Lung (tissue), 12 donors: ENCODE measurements around the gene PCDHA6. TPM values are rescaled to one million over a fixed set of nuclear protein-coding genes. Genes with fewer than 3 reads are reported as not detected.
A peak's percentile ranks its signal among the peaks of the same experiment; 100 is the strongest.
"Not testable (repeated sequence)": the region's sequence is repeated elsewhere in the genome, so short reads cannot be mapped to it uniquely, and the experiment has no call there.

Experiments
- ATAC-seq: fragments of 200-7000 bp; cut with Tn5 transposase; one replicate; pipeline ENCODE4 v1.9.1; 2020; ENCODE audit warnings: moderate number of reproducible peaks; ENCODE audit not compliant: insufficient read depth, low FRiP score
- DNase-seq, 3 donors: peaks; one replicate each; pipeline ENCODE4 v3.0.0-alpha.2; 2013 to 2017
- H3K27ac ChIP-seq, 2 donors: one replicate each; pipeline ENCODE4 v1.5.1; 2013; ENCODE audit warnings: mild to moderate bottlenecking in 2 of 2, moderate library complexity in 2 of 2, control low read depth in 1 of 2, inconsistent platforms in 1 of 2, low read depth in 1 of 2, low read length in 1 of 2
- H3K27me3 ChIP-seq, 3 donors: one replicate each; pipeline ENCODE4 v1.5.1; 2013; ENCODE audit warnings: low read length in 2 of 3; ENCODE audit not compliant: control insufficient read depth in 3 of 3, insufficient read depth in 3 of 3
- H3K36me3 ChIP-seq, 4 donors: one replicate each; pipeline ENCODE4 v1.5.1; 2013; ENCODE audit warnings: low read length in 4 of 4, mild to moderate bottlenecking in 1 of 4, moderate library complexity in 1 of 4; ENCODE audit not compliant: control insufficient read depth in 4 of 4, insufficient read depth in 4 of 4
- H3K4me1 ChIP-seq, 5 donors: one replicate each; pipeline ENCODE4 v1.5.1; 2013; ENCODE audit warnings: low read length in 5 of 5, mild to moderate bottlenecking in 2 of 5, moderate library complexity in 1 of 5; ENCODE audit not compliant: control insufficient read depth in 5 of 5, insufficient read depth in 5 of 5
- H3K4me3 ChIP-seq: one replicate; pipeline ENCODE4 v1.5.1; 2013; ENCODE audit warnings: mild to moderate bottlenecking, control low read depth, moderate library complexity
- H3K9ac ChIP-seq, 2 donors: one replicate each; pipeline ENCODE4 v1.5.1; 2013; ENCODE audit warnings: low read length in 2 of 2, control low read depth in 1 of 2; ENCODE audit not compliant: insufficient read depth in 1 of 2
- H3K9me3 ChIP-seq, 4 donors: one replicate each; pipeline ENCODE4 v1.5.1; 2013; ENCODE audit warnings: low read length in 3 of 4, mild to moderate bottlenecking in 1 of 4, moderate library complexity in 1 of 4; ENCODE audit not compliant: control insufficient read depth in 4 of 4, insufficient read depth in 3 of 4
- CTCF ChIP-seq: IDR thresholded peaks from 2 replicates; pipeline ENCODE4 v1.5.1; 2012; ENCODE audit warnings: mild to moderate bottlenecking; ENCODE audit errors: control extremely low read depth, extremely low read depth
- WGBS, 2 donors: extraction: QIAGEN DNeasy Blood & Tissue Kit; methylation state at CpG; one replicate each; pipeline ENCODE4 v1.1.7; 2013; 5-methylcytosine and 5-hydroxymethylcytosine counted together
- polyA plus RNA-seq, 2 donors: library from polyadenylated mRNA; stranded (reverse); fragments of 200-250 nt; gene quantifications; one replicate each; pipeline ENCODE4 v1.2.1, GENCODE V29; 2013
- total RNA-seq, 2 donors: library from RNA; depleted of rRNA in 1 of 2; stranded (reverse); fragments of >200 nt in 1 of 2; gene quantifications; one replicate each; pipeline ENCODE4 v1.2.1, GENCODE V29; 2014 to 2021
- donor health status: control.
- donor health status: control.
- donor health status: Bipolar disorder and iron deficiency.
- donor health status: healthy.
- donor health status: DM: yes; HTN: yes; CAD: no.

The PCDHA6 gene
- total and polyA plus RNA-seq, 4 donors = 0.11 to 0.92 (median 0.35) TPM

- Histone ChIP-seq H3K9me3 (peaks cover 0 to 26% (median 3%) of the 10 kb centered on the region in 4 donors), H3K4me3 (no peak overlapping the region), H3K36me3 (no peaks in the 10 kb centered on the region), H3K4me1 (peaks cover 0 to 1% (median 0%) of the 10 kb centered on the region in 5 donors), H3K27me3 (peaks cover 0 to 6% (median 0%) of the 10 kb centered on the region in 3 donors), H3K9ac (no peak overlapping the region), H3K27ac (no peak overlapping the region)
- DNase-seq (no peak), ATAC-seq (no peak)
- WGBS, 2 donors = 55 to 62% methylated on average over 5 of the region's 5 CpGs
- no peak for TF ChIP-seq CTCF
Measured at GRCh38 chr5:140869555-140869886, 41.8 kb downstream of the PCDHA6 start.

- ATAC-seq (no peak), DNase-seq (no peak)
- H3K36me3 ChIP-seq = no peaks in the 10 kb centered on the region
- WGBS, 2 donors = 46 to 52% methylated on average over 112 to 114 of the region's 114 CpGs
- H3K9ac ChIP-seq = no peak overlapping the region
- H3K4me1 ChIP-seq = peaks cover 0 to 1% (median 0%) of the 10 kb centered on the region in 5 donors
- TF ChIP-seq CTCF = no peak
- peaks cover 0 to 6% (median 0%) of the 10 kb centered on the region in 3 donors for H3K27me3 ChIP-seq
- no peak overlapping the region for H3K4me3 ChIP-seq
- no peak overlapping the region for H3K27ac ChIP-seq
- H3K9me3 ChIP-seq = peaks cover 0 to 29% (median 3%) of the 10 kb centered on the region in 4 donors
Measured at GRCh38 chr5:140870221-140871201, 42.8 kb downstream of the PCDHA6 start.

- DNase-seq (no peak), ATAC-seq (peak; percentile 62)
- no peak for TF ChIP-seq CTCF
- H3K9ac ChIP-seq = no peak within 1 kb of the TSS
- no peak within 1 kb of the TSS for H3K27ac ChIP-seq
- 15 to 17% methylated on average over 45 to 47 of the region's 47 CpGs for WGBS, 2 donors
- H3K9me3 ChIP-seq = peaks cover 0 to 33% (median 2%) of the 10 kb centered on the region in 4 donors
- H3K27me3 ChIP-seq = peaks cover 0 to 6% (median 0%) of the 10 kb centered on the region in 3 donors
- no peak within 1 kb of the TSS for H3K4me3 ChIP-seq
- peaks cover 0 to 2% (median 0%) of the 10 kb centered on the region in 5 donors for H3K4me1 ChIP-seq
- H3K36me3 ChIP-seq = no peaks in the 10 kb centered on the region
Measured at GRCh38 chr5:140875085-140876065, 47.6 kb downstream of the PCDHA6 start, which contains the start of gene PCDHA12. Gene PCDHA12 (plus strand): TSS chr5:140875308. CDS start chr5:140875473, 165 bp downstream.

GRCh38 chr5:140876541-140877261 is 48.9 kb downstream of the PCDHA6 start:
- not testable (repeated sequence) for H3K36me3 ChIP-seq, H3K27ac ChIP-seq, H3K4me3 ChIP-seq, H3K4me1 ChIP-seq, H3K27me3 ChIP-seq, DNase-seq, H3K9ac ChIP-seq, ATAC-seq
- H3K9me3 ChIP-seq = peaks cover 2 to 24% (median 2%) of the 10 kb centered on the region in 4 donors
- WGBS, 2 donors = 40 to 49% methylated on average over 80 of the region's 80 CpGs
